NT2/D1 (cell line): ENCODE results near the gene TMEM150C.

ENCODE experiments used
- SUZ12 ChIP-seq: IDR thresholded peaks from 2 replicates; pipeline ENCODE4 v1.6.1; 2011; ENCODE audit not compliant: insufficient read length, insufficient read depth; ENCODE audit errors: extremely low read depth
- YY1 ChIP-seq: IDR thresholded peaks from 2 replicates; pipeline ENCODE4 v1.6.1; 2011; ENCODE audit not compliant: insufficient read length, insufficient read depth
- ZNF274 ChIP-seq: IDR thresholded peaks from 2 replicates; pipeline ENCODE4 v1.6.1; 2011; ENCODE audit warnings: mild to moderate bottlenecking, low read depth, low read length

GRCh38 chr4:82610041-82610440 is 48.3 kb upstream of the TMEM150C start:
- TF ChIP-seq YY1, result no peak
- TF ChIP-seq SUZ12, result no peak
- no peak for TF ChIP-seq ZNF274
